HG02623 (cell line): ENCODE measurements around the gene EPSTI1.

ENCODE experiments used
- ATAC-seq: cut with Tn5 transposase; IDR thresholded peaks from one replicate; pipeline ENCODE4 v1.9.1; 2021; ENCODE audit warnings: moderate library complexity; ENCODE audit not compliant: unreplicated experiment

The EPSTI1 gene

DNA sequence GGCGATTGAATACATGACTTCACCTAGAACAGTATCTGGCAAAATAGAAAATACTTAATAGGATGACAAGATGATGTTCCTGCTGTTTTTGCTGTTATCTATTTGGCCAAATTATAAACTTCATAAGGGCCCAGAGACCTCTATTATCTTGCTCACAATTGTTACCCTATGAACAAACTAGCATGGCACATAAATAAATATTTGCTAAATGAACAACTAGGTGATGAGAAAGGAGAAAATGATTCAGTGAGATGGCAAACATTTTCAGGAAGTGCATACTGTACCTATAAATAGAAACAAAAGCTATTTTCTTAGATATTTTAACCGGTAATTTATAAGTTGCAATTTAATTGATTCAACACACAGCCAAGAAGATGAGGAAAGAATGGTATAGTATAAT is 132.3 kb downstream of the EPSTI1 start:
- no peak for ATAC-seq

DNA sequence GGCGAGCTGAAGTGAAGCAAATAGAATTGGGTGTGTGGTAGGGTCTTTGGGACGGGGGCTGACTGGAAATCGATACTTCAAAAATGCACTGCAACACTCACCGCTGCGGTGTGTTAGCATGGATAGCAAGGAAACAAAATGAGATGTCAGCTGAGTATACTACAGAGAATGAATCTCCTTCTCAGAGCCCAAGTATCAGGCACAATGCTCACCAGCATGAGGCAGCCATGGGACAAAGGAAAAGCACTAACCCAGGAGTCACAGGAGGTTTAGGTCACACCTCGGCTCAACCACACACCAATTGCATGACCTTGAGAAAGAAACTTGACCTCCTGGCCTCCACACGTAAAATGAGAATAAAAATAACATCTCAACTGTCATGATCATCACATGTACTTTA is 136.6 kb downstream of the EPSTI1 start:
- ATAC-seq, result no peak

DNA sequence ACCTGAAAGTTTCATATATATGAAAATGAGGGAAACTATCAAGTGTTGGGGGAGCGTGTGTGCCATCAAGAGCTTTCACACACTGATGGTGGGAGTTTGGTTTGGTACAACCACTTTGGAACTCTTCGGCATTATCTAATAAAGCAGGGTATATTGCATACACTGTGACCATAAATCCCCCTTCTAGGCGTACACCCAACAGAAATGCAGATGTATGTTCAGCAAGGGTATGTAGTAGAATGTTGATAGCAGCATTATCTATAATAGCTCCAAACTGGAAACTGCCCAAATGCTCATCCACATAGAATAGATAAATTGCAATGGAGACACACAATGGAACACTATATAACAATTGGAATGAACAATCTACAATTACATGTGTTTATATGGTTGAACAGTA is 139.9 kb downstream of the EPSTI1 start:
- ATAC-seq, result no peak

DNA sequence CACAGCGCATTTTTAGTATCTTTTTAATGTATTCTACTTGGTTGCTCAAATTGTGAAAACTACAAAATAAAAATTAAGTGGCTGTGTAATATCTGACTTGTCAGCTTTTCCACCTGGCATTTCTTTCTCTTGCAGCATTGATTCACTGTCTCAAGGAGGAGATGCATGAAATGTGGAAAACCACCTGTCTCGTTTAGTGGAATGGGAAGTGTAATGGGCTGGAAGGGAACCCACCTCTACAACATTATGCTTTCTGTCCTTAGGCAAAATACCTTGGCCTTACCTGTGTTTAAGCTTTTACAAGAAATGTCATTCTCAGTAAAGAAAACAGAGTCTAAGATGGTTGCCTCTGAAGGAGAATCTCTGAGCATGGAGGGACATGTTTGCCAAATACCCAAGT is 142.8 kb downstream of the EPSTI1 start:
- no peak for ATAC-seq

DNA sequence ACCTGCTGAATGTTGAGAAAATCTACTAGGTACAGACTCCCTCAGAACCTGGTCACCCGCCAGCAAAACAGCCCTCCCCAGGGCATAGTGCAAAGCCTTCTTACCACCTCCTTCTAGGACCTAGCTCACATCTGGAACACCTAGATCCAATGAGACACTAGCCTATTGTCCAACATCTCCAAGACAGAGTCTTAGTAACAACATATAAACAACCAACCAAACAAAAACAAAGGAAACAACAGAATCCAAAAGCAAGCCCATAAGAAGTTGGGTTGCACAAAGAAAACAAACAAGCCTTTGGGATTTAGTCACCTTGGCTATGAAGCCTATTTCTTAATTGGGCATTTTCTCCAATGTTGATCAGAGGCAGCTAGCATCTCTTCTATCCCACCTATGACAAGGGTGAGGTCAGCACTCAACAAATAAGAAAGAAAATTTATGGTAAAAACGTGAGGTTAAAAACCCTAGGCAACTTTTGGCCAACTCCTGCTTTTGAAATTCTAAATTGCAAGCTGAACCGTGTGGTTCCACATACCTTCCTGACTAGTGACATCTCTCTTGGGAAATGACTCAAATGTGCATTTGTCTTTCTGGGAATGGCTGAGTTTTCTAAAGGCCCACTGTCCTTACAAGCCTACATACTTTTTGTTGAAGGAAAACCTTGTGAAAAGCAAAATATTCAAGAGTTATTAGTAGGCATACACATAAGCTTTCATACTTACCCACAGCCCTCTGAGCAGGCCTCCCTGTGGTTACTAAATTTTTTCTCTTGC is 144.0 kb downstream of the EPSTI1 start:
- ATAC-seq, result no peak

DNA sequence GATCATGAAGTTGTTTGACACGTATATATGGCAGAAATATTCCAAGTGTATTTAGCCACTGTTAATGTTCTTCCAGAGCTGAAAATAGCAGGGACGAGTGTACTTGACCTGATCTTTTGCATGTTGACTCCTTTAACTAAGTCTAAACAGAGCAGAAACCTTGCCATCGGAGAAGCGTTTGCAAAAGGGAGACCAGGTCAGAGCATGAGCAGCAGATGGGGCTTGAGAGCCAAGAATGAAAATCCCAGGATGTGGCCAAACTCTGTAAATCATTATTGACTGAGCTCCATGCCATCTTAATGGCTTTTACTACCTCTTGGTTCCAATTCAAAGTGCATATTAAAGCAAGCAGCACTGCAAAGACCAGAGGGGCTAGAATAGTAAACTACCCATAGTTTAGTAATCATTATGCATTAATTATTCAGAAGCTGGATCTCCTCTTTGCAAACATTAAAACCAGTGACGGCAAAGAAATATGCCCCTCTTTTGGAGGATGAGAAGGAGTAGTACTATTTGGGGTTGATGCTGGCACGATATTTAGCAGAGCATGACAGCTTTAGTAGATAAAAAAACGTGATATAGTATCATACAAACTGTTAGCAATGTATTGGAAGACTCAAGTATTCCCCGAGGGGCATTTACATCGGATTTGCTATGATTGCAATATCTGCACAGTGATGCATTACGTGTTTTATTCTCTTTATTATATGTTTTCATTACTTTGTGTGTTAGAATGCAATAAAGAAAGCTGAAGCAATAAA is 154.9 kb downstream of the EPSTI1 start:
- ATAC-seq, result no peak
